Measurements from ENCODE around the gene DLGAP4.

DLGAP4 gene

GRCh38 chr20:36299459-36299858 lies 6.7 kb upstream of the DLGAP4 start:
- H3K4me3 ChIP-seq (ENCODE audit: low read length in 2 of 2): no peak overlapping the region
- H3K9ac ChIP-seq (ENCODE audit: low read depth in 1 of 2, low read length in 2 of 2): no peak overlapping the region
- no peaks in the 10 kb centered on the region for H3K9me3 ChIP-seq (ENCODE audit: control insufficient read depth in 2 of 2, low read length in 2 of 2)
- no peaks in the 10 kb centered on the region for H3K4me1 ChIP-seq (ENCODE audit: control insufficient read depth in 2 of 2, insufficient read depth in 2 of 2, low read length in 2 of 2)
- peaks cover 30 to 32% of the 10 kb centered on the region in 2 donors for H3K27me3 ChIP-seq (ENCODE audit: control insufficient read depth in 2 of 2, insufficient read depth in 2 of 2, low read length in 2 of 2)
- no peaks in the 10 kb centered on the region for H3K36me3 ChIP-seq (ENCODE audit: control insufficient read depth in 2 of 2, insufficient read depth in 2 of 2, low read length in 2 of 2)
- no peak overlapping the region for H3K27ac ChIP-seq (ENCODE audit: low read depth in 2 of 2, low read length in 2 of 2)

GRCh38 chr20:36301359-36302119 lies 4.6 kb upstream of the DLGAP4 start:
- Histone ChIP-seq H3K27ac (ENCODE audit: low read depth in 2 of 2, low read length in 2 of 2) (no peak overlapping the region), H3K27me3 (ENCODE audit: control insufficient read depth in 2 of 2, insufficient read depth in 2 of 2, low read length in 2 of 2) (peaks cover 40 to 41% of the 10 kb centered on the region in 2 donors), H3K36me3 (ENCODE audit: control insufficient read depth in 2 of 2, insufficient read depth in 2 of 2, low read length in 2 of 2) (no peaks in the 10 kb centered on the region), H3K9me3 (ENCODE audit: control insufficient read depth in 2 of 2, low read length in 2 of 2) (no peaks in the 10 kb centered on the region), H3K9ac (ENCODE audit: low read depth in 1 of 2, low read length in 2 of 2) (no peak overlapping the region), H3K4me3 (ENCODE audit: low read length in 2 of 2) (no peak overlapping the region), H3K4me1 (ENCODE audit: control insufficient read depth in 2 of 2, insufficient read depth in 2 of 2, low read length in 2 of 2) (no peaks in the 10 kb centered on the region)

GRCh38 chr20:36303020-36303595 lies 3.0 kb upstream of the DLGAP4 start:
- Histone ChIP-seq H3K9me3 (ENCODE audit: control insufficient read depth in 2 of 2, low read length in 2 of 2) (no peaks in the 10 kb centered on the region), H3K4me1 (ENCODE audit: control insufficient read depth in 2 of 2, insufficient read depth in 2 of 2, low read length in 2 of 2) (no peaks in the 10 kb centered on the region), H3K27me3 (ENCODE audit: control insufficient read depth in 2 of 2, insufficient read depth in 2 of 2, low read length in 2 of 2) (peaks cover 48 to 53% of the 10 kb centered on the region in 2 donors)

DNA sequence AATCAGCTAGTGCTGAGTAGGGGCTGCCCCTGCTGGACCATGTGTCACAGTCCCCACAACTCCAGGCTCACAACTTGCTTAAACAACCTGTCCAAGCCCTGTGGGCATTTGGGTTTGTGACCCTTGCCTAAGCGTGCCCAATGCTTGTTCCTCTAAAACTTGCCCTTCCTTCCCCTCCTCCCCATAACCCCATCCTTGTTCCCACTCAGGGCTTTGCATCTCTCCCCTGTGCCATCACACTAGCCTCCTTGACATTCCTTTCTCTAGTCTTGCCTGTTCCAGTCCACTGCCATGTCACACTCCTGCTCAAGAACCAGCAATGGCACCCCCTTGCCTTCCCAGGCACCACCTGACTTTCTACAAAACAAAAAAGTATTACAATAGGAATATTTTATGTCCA lies 2.3 kb upstream of the DLGAP4 start:
- Histone ChIP-seq H3K36me3 (ENCODE audit: control insufficient read depth in 2 of 2, insufficient read depth in 2 of 2, low read length in 2 of 2) (no peaks in the 10 kb centered on the region), H3K27me3 (ENCODE audit: control insufficient read depth in 2 of 2, insufficient read depth in 2 of 2, low read length in 2 of 2) (peaks cover 54 to 58% of the 10 kb centered on the region in 2 donors), H3K27ac (ENCODE audit: low read depth in 2 of 2, low read length in 2 of 2) (no peak overlapping the region)

More at GRCh38 chr20:36303020-36303595, 3.0 kb upstream of the DLGAP4 start:
- Histone ChIP-seq H3K4me3 (ENCODE audit: low read length in 2 of 2) (no peak overlapping the region), H3K27ac (ENCODE audit: low read depth in 2 of 2, low read length in 2 of 2) (no peak overlapping the region), H3K9ac (ENCODE audit: low read depth in 1 of 2, low read length in 2 of 2) (no peak overlapping the region), H3K36me3 (ENCODE audit: control insufficient read depth in 2 of 2, insufficient read depth in 2 of 2, low read length in 2 of 2) (no peaks in the 10 kb centered on the region)

GRCh38 chr20:36304786-36305495 lies 1.2 kb upstream of the DLGAP4 start:
- Histone ChIP-seq H3K36me3 (ENCODE audit: control insufficient read depth in 2 of 2, insufficient read depth in 2 of 2, low read length in 2 of 2) (no peaks in the 10 kb centered on the region), H3K27ac (ENCODE audit: low read depth in 2 of 2, low read length in 2 of 2) (no peak overlapping the region), H3K9ac (ENCODE audit: low read depth in 1 of 2, low read length in 2 of 2) (no peak overlapping the region), H3K9me3 (ENCODE audit: control insufficient read depth in 2 of 2, low read length in 2 of 2) (no peaks in the 10 kb centered on the region), H3K4me3 (ENCODE audit: low read length in 2 of 2) (no peak overlapping the region), H3K4me1 (ENCODE audit: control insufficient read depth in 2 of 2, insufficient read depth in 2 of 2, low read length in 2 of 2) (no peaks in the 10 kb centered on the region), H3K27me3 (ENCODE audit: control insufficient read depth in 2 of 2, insufficient read depth in 2 of 2, low read length in 2 of 2) (peaks cover 58 to 61% of the 10 kb centered on the region in 2 donors)

More for the DNA sequence above, 2.3 kb upstream of the DLGAP4 start:
- Histone ChIP-seq H3K9me3 (ENCODE audit: control insufficient read depth in 2 of 2, low read length in 2 of 2) (no peaks in the 10 kb centered on the region), H3K4me3 (ENCODE audit: low read length in 2 of 2) (no peak overlapping the region), H3K4me1 (ENCODE audit: control insufficient read depth in 2 of 2, insufficient read depth in 2 of 2, low read length in 2 of 2) (no peaks in the 10 kb centered on the region), H3K9ac (ENCODE audit: low read depth in 1 of 2, low read length in 2 of 2) (no peak overlapping the region)

DNA sequence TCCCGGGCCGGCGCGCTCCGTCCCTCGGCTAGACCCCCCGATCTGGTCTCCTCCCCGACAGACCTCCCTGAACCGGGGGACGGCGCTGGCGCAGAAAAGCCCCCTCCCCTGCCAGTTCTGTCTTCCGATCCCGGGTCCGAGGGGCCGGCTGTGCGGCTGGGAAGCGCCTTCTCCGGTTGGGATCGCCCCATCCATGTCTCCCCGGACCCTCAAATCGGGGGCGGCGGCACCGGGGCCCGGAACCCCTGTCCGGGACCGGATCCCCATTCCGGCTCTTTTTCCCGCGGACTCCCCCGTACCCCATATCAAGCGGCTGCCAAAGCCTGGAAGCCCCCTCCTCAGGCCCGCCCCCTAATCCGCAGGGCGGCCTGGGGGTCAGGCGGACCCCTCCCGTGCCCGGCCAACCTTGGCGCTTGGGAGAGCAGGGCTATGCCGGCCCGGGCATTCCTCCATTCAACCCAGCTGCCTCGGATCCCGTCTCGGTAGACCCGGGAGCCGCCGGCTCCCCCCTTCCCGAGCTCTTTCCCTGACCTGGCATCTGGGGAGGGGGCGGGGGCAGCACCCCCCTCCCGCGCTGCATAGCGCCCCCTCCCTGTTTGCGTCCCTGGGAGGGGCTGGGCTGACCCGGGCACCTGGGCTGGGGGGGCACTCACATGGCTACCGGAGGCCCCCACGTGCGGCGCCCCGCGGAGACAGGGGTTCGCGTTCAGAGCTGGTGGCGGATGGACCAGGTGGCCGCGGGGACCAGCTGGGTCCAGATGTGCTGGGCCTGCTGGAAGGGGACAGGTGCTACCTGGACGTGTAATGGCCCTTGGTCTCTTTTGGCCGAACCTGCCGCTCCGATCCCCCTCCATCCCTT lies 643 bp downstream of the DLGAP4 start:
- no peak overlapping the region for H3K4me3 ChIP-seq (ENCODE audit: low read length in 2 of 2)
- H3K27ac ChIP-seq (ENCODE audit: low read depth in 2 of 2, low read length in 2 of 2): no peak overlapping the region
- peaks cover 47 to 55% of the 10 kb centered on the region in 2 donors for H3K27me3 ChIP-seq (ENCODE audit: control insufficient read depth in 2 of 2, insufficient read depth in 2 of 2, low read length in 2 of 2)
- H3K9me3 ChIP-seq (ENCODE audit: control insufficient read depth in 2 of 2, low read length in 2 of 2): no peaks in the 10 kb centered on the region
- no peaks in the 10 kb centered on the region for H3K4me1 ChIP-seq (ENCODE audit: control insufficient read depth in 2 of 2, insufficient read depth in 2 of 2, low read length in 2 of 2)
- no peak overlapping the region for H3K9ac ChIP-seq (ENCODE audit: low read depth in 1 of 2, low read length in 2 of 2)
- H3K36me3 ChIP-seq (ENCODE audit: control insufficient read depth in 2 of 2, insufficient read depth in 2 of 2, low read length in 2 of 2): no peaks in the 10 kb centered on the region

GRCh38 chr20:36307412-36308325 lies 1.5 kb downstream of the DLGAP4 start:
- no peaks in the 10 kb centered on the region for H3K9me3 ChIP-seq (ENCODE audit: control insufficient read depth in 2 of 2, low read length in 2 of 2)
- no peak overlapping the region for H3K27ac ChIP-seq (ENCODE audit: low read depth in 2 of 2, low read length in 2 of 2)
- H3K27me3 ChIP-seq (ENCODE audit: control insufficient read depth in 2 of 2, insufficient read depth in 2 of 2, low read length in 2 of 2): peaks cover 41 to 50% of the 10 kb centered on the region in 2 donors
- H3K4me1 ChIP-seq (ENCODE audit: control insufficient read depth in 2 of 2, insufficient read depth in 2 of 2, low read length in 2 of 2): no peaks in the 10 kb centered on the region
- H3K9ac ChIP-seq (ENCODE audit: low read depth in 1 of 2, low read length in 2 of 2): no peak overlapping the region
- H3K36me3 ChIP-seq (ENCODE audit: control insufficient read depth in 2 of 2, insufficient read depth in 2 of 2, low read length in 2 of 2): no peaks in the 10 kb centered on the region
- no peak overlapping the region for H3K4me3 ChIP-seq (ENCODE audit: low read length in 2 of 2)

- Histone ChIP-seq H3K4me1 (ENCODE audit: control insufficient read depth in 2 of 2, insufficient read depth in 2 of 2, low read length in 2 of 2) (no peaks in the 10 kb centered on the region), H3K4me3 (ENCODE audit: low read length in 2 of 2) (no peak overlapping the region), H3K36me3 (ENCODE audit: control insufficient read depth in 2 of 2, insufficient read depth in 2 of 2, low read length in 2 of 2) (no peaks in the 10 kb centered on the region), H3K9ac (ENCODE audit: low read depth in 1 of 2, low read length in 2 of 2) (no peak overlapping the region), H3K27ac (ENCODE audit: low read depth in 2 of 2, low read length in 2 of 2) (no peak overlapping the region), H3K9me3 (ENCODE audit: control insufficient read depth in 2 of 2, low read length in 2 of 2) (no peaks in the 10 kb centered on the region), H3K27me3 (ENCODE audit: control insufficient read depth in 2 of 2, insufficient read depth in 2 of 2, low read length in 2 of 2) (peaks cover 40 to 49% of the 10 kb centered on the region in 2 donors)
Measured at GRCh38 chr20:36308353-36308752, 2.2 kb downstream of the DLGAP4 start.

GRCh38 chr20:36308986-36309385 lies 2.8 kb downstream of the DLGAP4 start:
- no peaks in the 10 kb centered on the region for H3K4me1 ChIP-seq (ENCODE audit: control insufficient read depth in 2 of 2, insufficient read depth in 2 of 2, low read length in 2 of 2)
- H3K27ac ChIP-seq (ENCODE audit: low read depth in 2 of 2, low read length in 2 of 2): no peak overlapping the region
- H3K27me3 ChIP-seq (ENCODE audit: control insufficient read depth in 2 of 2, insufficient read depth in 2 of 2, low read length in 2 of 2): peaks cover 34 to 43% of the 10 kb centered on the region in 2 donors
- H3K36me3 ChIP-seq (ENCODE audit: control insufficient read depth in 2 of 2, insufficient read depth in 2 of 2, low read length in 2 of 2): no peaks in the 10 kb centered on the region
- no peak overlapping the region for H3K4me3 ChIP-seq (ENCODE audit: low read length in 2 of 2)
- H3K9ac ChIP-seq (ENCODE audit: low read depth in 1 of 2, low read length in 2 of 2): no peak overlapping the region
- no peaks in the 10 kb centered on the region for H3K9me3 ChIP-seq (ENCODE audit: control insufficient read depth in 2 of 2, low read length in 2 of 2)

Data from mucosa of rectum (tissue), 2 donors.